HG03025 (cell line): ENCODE data around the gene PTEN.
"Not testable (repeated sequence)": the region's sequence is repeated elsewhere in the genome, so short reads cannot be mapped to it uniquely, and the experiment has no call there.

Experiments
- ATAC-seq: cut with Tn5 transposase; IDR thresholded peaks from one replicate; pipeline ENCODE4 v1.9.1; 2021; ENCODE audit warnings: mild to moderate bottlenecking, moderate library complexity; ENCODE audit not compliant: unreplicated experiment, low FRiP score

The PTEN gene

DNA sequence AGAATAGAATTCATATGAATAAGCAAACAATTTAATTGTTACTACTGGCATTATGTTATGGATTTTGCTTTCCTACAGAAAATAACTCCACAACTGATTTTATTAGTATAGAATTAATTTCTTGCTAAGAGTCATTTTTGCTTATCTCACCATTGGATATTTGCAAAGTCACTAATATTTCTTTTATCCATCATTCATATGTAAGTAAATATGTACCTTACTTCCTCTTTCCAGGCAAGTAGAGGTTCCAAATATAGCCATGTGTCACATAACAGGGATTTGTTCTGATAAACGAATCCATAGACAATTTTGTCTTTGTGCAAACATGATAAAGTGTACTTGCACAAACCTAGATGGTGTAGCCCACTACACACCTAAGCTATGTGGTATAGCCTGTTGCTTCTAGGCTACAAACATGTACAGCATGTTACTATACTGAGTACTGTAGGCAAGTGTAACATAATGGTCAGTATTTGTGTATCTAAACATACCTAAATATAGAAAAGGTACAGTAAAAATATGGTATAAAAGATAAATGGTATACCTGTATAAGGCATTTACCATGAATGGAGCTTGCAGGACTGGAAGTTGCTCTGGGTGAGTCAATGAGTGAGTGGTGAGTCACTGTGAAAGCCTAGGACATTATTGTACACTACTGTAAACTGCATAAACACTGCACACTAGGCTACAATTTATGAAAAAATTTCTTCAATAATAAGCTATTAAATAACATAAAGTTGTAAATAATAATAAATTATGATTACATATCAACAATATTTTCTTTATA, 18.4 kb upstream of the PTEN start:
- ATAC-seq: no peak

DNA sequence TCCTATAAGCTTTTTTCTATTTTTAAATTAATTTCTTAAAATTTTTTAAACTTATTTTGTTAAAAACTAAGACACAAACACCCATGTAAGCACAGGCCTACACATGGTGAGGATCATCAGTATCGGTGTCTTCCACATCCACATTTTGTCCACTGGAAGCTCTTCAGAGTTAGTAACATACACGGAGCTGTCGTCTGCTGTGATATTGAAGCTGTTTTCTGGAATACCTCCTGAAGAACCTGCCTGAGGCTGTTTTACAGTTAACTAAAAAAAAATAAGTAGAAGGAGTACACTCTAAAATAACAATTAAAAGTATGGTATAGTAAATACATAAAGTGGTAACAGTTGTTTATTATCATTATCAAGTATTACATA, 17.8 kb upstream of the PTEN start:
- ATAC-seq: no peak

DNA sequence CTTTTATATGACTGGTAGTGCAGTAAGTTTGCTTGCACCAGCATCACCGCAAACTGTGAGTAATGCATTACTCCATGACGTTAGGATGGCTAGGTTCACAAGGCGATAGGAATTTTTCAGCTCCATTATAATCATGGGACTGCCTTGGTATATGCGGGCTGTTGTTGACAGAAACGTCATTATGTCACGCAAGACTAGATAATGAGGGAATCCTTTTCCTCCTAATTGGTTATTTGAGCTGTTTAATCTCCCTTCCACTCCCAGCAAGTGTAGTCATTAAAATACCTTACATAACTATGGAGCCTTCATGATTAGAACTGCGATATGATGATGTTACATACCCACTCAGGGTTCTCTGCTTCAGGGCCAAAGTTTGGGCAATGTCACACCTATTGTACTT, 17.4 kb upstream of the PTEN start:
- ATAC-seq: no peak

DNA sequence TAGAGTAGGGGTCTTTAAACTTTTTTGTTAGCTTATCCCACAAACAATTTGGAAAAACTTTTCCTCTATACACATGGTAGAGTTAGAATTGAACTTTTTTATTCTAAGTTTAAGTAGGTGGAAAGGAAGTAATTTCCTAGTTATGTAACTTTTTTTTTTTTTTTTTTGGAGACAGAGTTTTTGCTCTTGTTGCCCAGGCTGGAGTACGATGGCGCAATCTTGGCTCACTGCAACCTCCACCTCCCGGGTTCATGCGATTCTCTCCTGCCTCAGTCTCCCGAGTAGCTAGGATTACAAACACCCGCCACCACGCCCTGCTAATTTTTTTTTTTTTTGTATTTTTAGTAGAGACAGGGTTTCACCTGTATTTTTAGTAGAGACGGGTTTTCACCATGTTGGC, 16.7 kb upstream of the PTEN start:
- not testable (repeated sequence) for ATAC-seq

DNA sequence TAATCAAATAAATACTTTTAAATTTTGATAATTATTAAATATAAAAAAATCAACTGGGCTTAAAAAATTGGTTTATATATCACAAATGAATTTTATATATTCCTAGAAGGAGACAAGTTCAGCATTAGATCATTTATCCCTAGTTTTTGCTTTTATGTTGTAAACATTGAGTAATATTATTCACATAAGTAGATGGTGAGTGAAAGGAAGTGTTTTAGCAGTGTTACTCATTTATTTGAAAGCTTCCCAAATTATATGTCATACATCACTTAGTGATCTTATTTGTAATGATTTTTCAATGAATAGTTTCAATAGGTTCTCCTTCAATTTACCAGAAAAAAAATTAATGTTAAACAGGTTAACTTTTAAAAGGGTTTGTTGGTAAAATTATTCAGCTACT, 15.9 kb upstream of the PTEN start:
- ATAC-seq: no peak

DNA sequence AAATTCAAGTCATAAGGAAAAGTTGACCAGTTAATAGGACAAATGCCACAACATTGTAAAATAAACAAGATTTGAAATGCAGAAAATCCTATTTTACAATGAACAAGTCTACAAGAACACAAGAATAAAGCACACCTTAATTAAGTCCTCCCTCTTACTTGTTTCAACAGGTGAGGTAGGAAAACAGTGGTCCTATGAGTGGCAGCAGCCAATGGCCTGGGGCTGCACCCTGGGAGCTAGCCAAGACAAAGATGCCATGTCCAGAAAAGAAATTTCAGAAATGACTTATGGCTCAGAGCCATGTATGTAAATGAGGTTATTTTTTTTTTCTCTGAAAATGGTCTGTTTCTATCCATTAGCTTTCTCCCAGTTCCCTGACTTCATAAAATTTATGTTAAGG, 14.4 kb upstream of the PTEN start:
- no peak for ATAC-seq

DNA sequence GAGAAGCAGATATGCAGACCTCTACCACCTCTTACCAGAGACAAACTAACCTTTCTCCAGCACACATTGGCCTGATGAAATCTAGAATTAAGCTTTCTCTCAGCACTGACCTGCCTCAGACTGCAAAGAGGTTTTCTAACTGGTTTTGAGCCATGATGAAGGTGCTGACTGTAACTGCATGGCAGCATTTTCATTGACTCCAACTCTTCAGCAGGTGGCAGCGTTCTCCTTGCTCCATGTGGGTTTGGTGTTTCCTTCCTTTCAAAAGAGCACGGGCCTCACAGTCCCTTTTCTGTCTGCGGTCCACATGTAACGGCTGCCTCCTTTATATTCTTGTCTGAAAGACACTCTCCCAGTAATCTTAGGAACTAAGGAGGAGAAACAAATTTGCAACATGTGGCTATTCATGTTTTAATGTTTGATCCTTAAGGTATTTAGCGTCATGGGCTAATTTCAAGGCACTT, 12.7 kb upstream of the PTEN start:
- no peak for ATAC-seq

DNA sequence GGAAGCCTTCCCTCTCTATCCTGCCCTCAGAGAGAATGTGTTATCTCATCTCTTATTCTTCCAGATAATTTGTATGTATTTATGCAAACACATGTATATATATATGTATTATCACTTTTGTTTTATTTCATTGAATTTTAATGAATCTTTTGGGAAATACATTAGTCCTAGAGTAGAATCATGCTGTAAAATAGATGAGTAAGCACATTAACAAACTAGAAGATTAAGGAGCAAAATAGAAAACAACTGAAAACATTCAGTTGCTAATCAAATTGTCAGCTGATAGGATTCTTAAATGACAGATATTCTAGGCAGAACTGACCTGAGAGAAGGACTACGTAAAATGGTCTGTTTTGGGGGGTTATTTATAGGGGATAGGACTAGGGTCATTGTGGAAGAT, 11.3 kb upstream of the PTEN start:
- no peak for ATAC-seq

DNA sequence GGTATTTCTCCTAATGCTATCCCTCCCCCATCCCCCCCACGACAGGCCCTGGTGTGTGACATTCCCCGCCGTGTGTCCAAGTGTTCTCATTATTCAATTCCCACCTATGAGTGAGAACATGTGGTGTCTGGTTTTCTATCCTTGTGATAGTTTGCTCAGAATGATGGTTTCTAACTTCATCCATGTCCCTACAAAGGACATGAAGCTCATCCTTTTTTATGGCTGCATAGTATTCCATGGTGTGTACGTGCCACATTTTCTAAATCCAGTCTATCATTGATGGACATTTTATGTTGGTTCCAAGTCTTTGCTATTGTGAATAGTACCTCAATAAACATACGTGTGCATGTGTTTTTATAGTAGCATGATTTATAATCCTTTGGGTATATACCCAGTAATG, 8.2 kb upstream of the PTEN start:
- not testable (repeated sequence) for ATAC-seq

DNA sequence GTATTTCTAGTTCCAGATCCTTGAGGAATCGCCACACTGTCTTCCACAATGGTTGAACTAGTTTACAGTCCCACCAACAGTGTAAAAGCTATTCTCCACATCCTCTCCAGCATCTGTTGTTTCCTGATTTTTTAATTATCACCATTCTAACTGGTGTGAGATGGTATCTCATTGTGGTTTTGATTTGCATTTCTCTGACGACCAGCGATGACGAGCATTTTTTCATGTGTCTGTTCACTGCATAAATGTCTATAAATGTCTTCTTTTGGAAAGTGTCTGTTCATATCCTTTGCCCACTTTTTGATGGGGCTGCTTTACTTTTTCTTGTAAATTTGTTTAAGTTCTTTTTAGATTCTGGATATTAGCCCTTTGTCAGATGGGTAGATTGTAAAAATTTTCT, 7.8 kb upstream of the PTEN start:
- not testable (repeated sequence) for ATAC-seq

DNA sequence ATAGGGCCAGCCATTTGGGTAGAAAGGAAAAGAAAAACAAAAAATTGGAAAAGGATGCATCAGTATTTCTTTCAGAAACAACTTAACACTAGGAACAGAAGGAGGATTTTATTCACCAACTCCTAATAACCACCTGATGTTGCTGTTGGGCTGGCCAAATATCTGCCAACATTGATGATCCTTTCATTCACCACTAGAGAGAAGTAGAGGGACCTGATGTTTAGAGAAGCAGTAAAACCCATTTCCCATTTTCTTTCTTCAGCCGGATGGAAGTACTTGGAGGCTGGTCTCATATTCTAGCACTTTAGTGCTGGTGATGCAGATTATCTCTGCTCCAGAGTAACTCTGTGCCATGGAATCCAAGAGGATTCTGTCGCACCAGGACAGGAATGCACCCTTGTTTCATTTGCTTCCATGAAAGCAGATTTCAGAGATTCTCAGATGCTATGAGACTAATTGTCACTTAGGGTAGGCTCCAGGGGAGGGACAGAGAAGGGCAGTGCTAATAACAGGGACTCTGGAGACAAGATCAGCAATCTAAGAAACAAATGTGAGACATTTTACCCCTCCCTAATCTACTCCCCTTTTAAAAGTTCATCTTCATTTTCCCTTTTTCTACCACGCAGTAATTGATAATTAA, 3.1 kb upstream of the PTEN start:
- no peak for ATAC-seq

DNA sequence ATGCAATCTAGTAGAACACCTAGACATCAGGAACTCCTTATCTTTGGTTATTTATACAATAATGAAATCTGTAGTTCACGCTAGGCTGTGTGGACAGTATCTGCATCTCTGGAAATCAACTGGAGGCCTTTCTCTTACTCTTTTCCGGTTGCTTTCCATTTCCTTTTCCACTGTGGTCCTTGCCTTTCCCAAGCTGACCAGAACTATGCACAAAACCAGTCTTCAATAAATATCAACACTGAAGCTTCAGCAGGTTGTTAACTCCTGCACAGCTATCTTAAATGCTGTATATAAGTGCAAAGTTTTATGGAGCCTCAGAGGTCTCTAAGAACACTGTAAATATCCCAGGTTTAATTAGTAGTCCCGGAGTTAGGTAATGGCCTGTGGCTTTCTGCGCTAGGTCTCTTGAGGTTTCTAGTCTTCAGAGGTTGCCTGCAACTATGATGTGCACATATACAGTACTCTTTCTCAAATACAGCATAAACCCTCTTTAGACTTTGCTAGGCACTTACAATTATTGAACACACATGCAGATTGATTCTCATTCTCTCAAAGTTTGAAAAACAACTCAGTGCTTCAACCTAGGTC, 2.5 kb upstream of the PTEN start:
- no peak for ATAC-seq

DNA sequence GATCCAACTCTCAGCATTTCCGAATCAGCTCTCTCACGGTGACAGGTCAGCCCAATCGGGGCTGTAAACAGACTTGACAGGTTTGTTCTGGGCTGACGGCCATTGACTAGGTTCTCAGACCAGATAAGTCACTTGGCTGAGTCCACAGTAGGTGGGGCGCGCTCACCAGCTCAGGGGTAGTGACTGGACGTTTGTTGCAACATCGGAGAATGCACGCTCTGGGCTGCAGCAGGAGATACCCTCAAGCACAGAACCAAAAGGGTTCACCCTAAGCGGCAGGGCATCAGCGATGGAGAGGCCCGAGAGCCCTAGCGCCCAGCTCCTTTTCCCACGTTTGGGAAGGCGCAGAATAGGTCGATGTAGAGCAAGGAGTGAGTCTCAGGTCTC, 1.9 kb upstream of the PTEN start:
- peak; percentile 6 for ATAC-seq

DNA sequence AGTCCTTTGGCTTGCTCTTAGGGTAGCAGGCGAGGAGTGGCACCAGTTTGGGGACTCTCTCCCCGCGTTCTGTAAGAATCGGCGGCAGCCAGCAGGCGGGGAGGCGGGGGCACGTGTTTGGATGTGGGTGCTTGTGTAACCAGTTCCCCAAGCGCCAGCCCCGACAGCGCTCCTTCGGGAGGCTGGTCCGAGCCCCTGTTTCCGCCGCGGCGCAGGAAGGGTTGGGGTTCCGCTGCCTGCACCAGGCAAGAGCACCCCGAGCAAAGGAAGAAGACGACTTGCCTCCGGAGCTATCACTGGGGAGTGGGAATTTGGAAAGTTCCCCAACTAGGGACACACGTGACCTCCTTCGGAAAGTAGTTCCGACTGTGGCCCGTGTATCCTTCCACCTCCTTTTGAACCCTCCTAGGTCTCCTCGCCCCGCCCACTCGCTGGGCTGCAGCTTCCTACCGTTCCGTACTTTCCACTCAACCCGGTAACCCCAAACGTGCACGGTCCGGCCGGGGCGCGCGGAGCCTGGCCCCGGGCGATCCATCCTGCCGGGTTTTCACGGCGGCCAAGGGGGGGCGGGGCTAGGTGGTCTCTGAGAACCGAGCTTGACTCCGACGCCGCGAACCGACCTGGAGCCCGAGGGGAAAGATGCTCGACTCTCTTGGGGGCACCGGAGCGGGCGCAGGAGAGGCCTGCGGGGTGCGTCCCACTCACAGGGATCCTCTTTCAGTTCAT, 1.3 kb upstream of the PTEN start:
- peak; percentile 42 for ATAC-seq

DNA sequence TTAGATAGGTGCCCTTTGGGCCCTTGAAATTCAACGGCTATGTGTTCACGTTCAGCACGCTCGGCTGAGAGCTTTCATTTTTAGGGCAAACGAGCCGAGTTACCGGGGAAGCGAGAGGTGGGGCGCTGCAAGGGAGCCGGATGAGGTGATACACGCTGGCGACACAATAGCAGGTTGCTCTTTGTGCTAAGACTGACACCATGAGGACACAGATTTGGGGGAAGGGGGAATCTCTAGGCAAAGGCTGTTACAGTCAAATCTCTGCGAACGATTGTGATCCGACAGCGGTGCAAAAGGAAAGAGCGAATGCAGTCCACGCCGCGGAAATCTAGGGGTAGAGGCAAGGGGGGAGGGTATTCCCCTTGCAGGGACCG, 759 bp upstream of the PTEN start:
- peak; percentile 21 for ATAC-seq

DNA sequence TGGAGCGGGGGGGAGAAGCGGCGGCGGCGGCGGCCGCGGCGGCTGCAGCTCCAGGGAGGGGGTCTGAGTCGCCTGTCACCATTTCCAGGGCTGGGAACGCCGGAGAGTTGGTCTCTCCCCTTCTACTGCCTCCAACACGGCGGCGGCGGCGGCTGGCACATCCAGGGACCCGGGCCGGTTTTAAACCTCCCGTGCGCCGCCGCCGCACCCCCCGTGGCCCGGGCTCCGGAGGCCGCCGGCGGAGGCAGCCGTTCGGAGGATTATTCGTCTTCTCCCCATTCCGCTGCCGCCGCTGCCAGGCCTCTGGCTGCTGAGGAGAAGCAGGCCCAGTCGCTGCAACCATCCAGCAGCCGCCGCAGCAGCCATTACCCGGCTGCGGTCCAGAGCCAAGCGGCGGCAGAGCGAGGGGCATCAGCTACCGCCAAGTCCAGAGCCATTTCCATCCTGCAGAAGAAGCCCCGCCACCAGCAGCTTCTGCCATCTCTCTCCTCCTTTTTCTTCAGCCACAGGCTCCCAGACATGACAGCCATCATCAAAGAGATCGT, 598 bp downstream of the PTEN start:
- not testable (repeated sequence) for ATAC-seq

DNA sequence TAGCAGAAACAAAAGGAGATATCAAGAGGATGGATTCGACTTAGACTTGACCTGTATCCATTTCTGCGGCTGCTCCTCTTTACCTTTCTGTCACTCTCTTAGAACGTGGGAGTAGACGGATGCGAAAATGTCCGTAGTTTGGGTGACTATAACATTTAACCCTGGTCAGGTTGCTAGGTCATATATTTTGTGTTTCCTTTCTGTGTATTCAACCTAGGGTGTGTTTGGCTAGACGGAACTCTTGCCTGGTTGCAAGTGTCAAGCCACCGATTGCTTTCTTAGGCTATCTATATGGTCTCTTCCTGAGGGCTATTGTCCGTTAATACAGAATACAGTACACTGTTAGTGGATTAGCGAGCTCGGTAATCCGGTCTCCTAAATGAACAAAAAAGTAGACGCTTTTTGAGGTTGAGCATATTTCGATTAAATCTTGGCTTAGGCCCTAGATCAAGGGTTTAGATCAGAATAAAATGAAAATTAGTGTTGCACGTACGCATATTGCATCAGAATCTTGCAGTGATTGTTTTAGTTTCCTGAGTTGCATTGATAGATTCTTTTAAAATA, 1.2 kb downstream of the PTEN start:
- ATAC-seq: no peak

DNA sequence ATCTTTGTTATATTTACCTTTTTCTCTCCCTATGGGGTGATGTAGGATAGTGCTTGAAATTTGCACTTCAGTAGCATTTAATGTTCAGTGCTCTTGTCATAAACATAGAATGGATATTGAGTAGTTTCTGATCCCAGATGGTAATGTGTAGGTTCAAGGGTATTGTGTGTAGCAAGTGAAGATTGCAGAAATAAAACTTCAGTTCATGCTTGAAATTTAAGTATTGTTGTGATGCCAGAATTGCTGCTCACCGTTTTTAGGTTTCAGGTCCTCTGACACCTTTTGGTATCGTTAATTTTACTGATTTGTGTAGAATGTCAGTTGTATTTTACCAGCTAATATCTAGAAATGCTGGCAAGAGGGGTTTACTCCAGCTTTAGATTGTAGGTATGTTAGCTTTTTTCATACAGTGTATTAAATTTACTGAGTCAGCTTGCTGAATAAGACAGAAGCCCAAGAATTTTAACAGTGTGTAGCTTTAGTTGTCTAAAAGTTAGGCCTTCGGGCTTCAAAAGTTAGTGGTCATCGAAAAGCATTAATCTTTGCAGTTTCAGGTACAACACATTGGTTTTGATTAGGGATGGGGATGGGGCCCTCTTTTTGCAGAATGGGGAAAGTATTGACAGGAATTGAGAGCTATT, 1.9 kb downstream of the PTEN start:
- no peak for ATAC-seq

DNA sequence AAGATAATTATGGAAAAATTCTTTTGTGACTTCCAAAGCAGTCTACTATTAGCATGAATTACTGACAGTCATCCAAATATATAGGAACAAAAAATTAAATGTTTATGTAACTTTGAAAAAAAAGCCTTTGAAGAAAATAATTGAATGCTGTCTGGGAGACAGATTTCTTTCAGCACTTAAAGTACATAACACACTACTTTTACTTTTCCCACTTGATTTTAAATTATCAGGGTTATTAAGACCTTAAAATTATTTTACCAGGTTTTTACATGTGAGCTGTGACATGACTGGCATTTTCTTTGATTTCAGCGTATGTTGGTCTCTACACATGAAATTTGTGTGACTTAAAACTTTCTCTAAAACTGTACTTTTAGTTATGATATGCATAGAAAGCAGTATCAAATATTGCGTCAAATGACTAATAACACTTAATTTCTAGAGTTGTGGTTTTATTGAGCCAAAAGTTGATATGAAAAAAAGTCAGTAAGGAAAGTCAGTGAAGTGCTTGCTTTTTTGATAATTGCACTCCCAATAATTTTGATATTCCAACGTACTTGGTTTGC, 3.1 kb downstream of the PTEN start:
- ATAC-seq: no peak

DNA sequence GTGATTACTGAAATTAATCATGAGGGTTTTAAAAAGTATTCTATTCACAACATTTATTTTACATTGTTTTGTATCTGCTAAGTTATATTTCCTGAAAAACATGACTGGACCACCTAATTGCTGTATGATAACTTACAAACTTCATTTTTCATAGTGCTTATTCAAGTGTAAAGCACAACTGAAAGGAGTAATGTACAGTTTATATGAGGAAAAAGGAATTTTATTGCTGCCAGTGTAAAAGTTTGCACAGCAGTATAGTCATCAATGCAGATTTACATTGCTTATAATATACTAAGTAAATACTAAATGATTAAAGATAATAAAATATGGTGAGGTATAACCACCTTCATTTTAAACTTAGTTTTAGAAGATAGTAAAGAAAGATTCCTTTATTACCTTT, 4.0 kb downstream of the PTEN start:
- no peak for ATAC-seq
